ENCODE measurements around the gene PLCB4.

DNA sequence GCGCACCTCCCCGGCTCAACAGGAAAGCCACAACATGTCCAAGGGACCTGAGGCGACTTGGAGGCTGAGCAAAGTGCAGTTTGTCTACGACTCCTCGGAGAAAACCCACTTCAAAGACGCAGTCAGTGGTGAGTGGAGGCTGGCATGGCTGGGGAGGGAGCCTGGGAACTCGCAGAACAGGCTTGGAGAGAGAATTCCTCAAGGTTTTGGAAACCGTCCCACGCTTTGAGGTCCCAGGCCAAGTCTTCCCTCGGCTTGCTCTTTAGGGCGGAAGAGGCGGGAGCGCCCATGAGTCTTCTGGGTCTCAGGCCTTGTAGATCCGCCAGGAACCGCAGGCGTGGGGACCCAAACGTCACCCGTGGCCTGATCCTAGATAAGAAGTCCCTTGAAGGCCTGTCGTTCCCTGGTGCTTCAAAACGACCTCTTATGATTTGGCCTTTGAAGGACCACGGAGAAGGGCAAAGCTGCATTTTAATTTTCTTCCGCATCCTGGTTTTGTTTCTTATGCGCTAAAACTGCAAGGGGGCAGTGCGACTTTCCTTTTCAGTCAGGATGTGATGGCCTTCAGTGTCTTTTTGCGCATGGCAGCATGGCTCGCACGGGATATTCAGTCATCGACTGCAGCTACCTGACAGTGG, 447.5 kb downstream of the PLCB4 start:
- TF ChIP-seq, protein P1, sequence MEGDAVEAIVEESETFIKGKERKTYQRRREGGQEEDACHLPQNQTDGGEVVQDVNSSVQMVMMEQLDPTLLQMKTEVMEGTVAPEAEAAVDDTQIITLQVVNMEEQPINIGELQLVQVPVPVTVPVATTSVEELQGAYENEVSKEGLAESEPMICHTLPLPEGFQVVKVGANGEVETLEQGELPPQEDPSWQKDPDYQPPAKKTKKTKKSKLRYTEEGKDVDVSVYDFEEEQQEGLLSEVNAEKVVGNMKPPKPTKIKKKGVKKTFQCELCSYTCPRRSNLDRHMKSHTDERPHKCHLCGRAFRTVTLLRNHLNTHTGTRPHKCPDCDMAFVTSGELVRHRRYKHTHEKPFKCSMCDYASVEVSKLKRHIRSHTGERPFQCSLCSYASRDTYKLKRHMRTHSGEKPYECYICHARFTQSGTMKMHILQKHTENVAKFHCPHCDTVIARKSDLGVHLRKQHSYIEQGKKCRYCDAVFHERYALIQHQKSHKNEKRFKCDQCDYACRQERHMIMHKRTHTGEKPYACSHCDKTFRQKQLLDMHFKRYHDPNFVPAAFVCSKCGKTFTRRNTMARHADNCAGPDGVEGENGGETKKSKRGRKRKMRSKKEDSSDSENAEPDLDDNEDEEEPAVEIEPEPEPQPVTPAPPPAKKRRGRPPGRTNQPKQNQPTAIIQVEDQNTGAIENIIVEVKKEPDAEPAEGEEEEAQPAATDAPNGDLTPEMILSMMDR (conservative IDR thresholded peaks at IDR 0.05; ENCODE audit: low read depth in 2 of 2), result peak in 1 of 2 experiments; percentile 40; a peak in 2 of 4 replicates
- TF ChIP-seq CREB1 (CRISPR knock-in tag; IDR thresholded peaks at IDR 0.05; ENCODE audit: low read depth) (no peak), STAT1 (IDR thresholded peaks at IDR 0.05; ENCODE audit: unreplicated experiment) (no peak)
- TF ChIP-seq, protein P2, sequence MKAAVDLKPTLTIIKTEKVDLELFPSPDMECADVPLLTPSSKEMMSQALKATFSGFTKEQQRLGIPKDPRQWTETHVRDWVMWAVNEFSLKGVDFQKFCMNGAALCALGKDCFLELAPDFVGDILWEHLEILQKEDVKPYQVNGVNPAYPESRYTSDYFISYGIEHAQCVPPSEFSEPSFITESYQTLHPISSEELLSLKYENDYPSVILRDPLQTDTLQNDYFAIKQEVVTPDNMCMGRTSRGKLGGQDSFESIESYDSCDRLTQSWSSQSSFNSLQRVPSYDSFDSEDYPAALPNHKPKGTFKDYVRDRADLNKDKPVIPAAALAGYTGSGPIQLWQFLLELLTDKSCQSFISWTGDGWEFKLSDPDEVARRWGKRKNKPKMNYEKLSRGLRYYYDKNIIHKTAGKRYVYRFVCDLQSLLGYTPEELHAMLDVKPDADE (IDR thresholded peaks at IDR 0.05), result no peak

Measured in GM23338 (cell line).